ES-I3 (cell line): ENCODE results near the gene ZNF492.
"Not testable (repeated sequence)": the region's sequence is repeated elsewhere in the genome, so short reads cannot be mapped to it uniquely, and the experiment has no call there.

Source experiments
- H3K36me3 ChIP-seq: 2 replicates; pipeline ENCODE4 v1.6.1; 2013; ENCODE audit warnings: mild to moderate bottlenecking, low read length, control low read depth, moderate library complexity; ENCODE audit not compliant: insufficient read depth
- H3K4me1 ChIP-seq: 2 replicates; pipeline ENCODE4 v1.6.1; 2013; ENCODE audit warnings: mild to moderate bottlenecking, control low read depth, low read length; ENCODE audit not compliant: insufficient read depth
- H3K9ac ChIP-seq: 2 replicates; pipeline ENCODE4 v1.6.1; 2013; ENCODE audit warnings: low read depth, mild to moderate bottlenecking, low read length, moderate library complexity
- H3K9me3 ChIP-seq: 2 replicates; pipeline ENCODE4 v1.6.1; 2013; ENCODE audit warnings: mild to moderate bottlenecking, low read length, moderate library complexity; ENCODE audit not compliant: control insufficient read depth, insufficient read depth

ZNF492 gene

GRCh38 chr19:22633706-22634449 is at the start of gene ZNF492:
TSS of gene ZNF492 (plus strand) at chr19:22634324. CDS start at chr19:22653400, 19,076 bp downstream.
- H3K36me3 ChIP-seq, H3K9me3 ChIP-seq, H3K9ac ChIP-seq, H3K4me1 ChIP-seq: not testable (repeated sequence)

- no peaks in the 10 kb centered on the region for H3K9me3 ChIP-seq
- H3K9ac ChIP-seq = no peak overlapping the region
- H3K36me3 ChIP-seq = no peaks in the 10 kb centered on the region
- H3K4me1 ChIP-seq = no peaks in the 10 kb centered on the region
These were observed 38.7 kb upstream of the ZNF492 start for GRCh38 chr19:22595422-22595821.

GRCh38 chr19:22595918-22596341 is 38.2 kb upstream of the ZNF492 start:
- H3K9me3 ChIP-seq = no peaks in the 10 kb centered on the region
- H3K4me1 ChIP-seq = no peaks in the 10 kb centered on the region
- H3K36me3 ChIP-seq = no peaks in the 10 kb centered on the region
- H3K9ac ChIP-seq = no peak overlapping the region

GRCh38 chr19:22600690-22601648 is 33.2 kb upstream of the ZNF492 start:
- no peak overlapping the region for H3K9ac ChIP-seq
- H3K4me1 ChIP-seq = no peaks in the 10 kb centered on the region
- H3K36me3 ChIP-seq = no peaks in the 10 kb centered on the region
- H3K9me3 ChIP-seq = no peaks in the 10 kb centered on the region

GRCh38 chr19:22601906-22602630 is 32.1 kb upstream of the ZNF492 start:
- H3K9ac ChIP-seq = no peak overlapping the region
- no peaks in the 10 kb centered on the region for H3K36me3 ChIP-seq
- no peaks in the 10 kb centered on the region for H3K4me1 ChIP-seq
- H3K9me3 ChIP-seq = no peaks in the 10 kb centered on the region

GRCh38 chr19:22602631-22603272 is 31.4 kb upstream of the ZNF492 start:
- no peaks in the 10 kb centered on the region for H3K9me3 ChIP-seq

GRCh38 chr19:22603518-22604440 is 30.3 kb upstream of the ZNF492 start:
- H3K4me1 ChIP-seq = no peaks in the 10 kb centered on the region
- no peaks in the 10 kb centered on the region for H3K9me3 ChIP-seq
- no peak overlapping the region for H3K9ac ChIP-seq
- no peaks in the 10 kb centered on the region for H3K36me3 ChIP-seq

More at GRCh38 chr19:22602631-22603272, 31.4 kb upstream of the ZNF492 start:
- no peaks in the 10 kb centered on the region for H3K36me3 ChIP-seq
- H3K4me1 ChIP-seq = no peaks in the 10 kb centered on the region
- no peak overlapping the region for H3K9ac ChIP-seq

- H3K9ac ChIP-seq = no peak overlapping the region
- H3K9me3 ChIP-seq = no peaks in the 10 kb centered on the region
- no peaks in the 10 kb centered on the region for H3K4me1 ChIP-seq
- no peaks in the 10 kb centered on the region for H3K36me3 ChIP-seq
These were observed 29.4 kb upstream of the ZNF492 start for GRCh38 chr19:22604571-22605274.

GRCh38 chr19:22605275-22606211 is 28.6 kb upstream of the ZNF492 start:
- no peaks in the 10 kb centered on the region for H3K9me3 ChIP-seq
- no peaks in the 10 kb centered on the region for H3K36me3 ChIP-seq

GRCh38 chr19:22606212-22606553 is 27.9 kb upstream of the ZNF492 start:
- no peaks in the 10 kb centered on the region for H3K9me3 ChIP-seq
- no peaks in the 10 kb centered on the region for H3K36me3 ChIP-seq
- H3K9ac ChIP-seq = no peak overlapping the region
- H3K4me1 ChIP-seq = no peaks in the 10 kb centered on the region

More at GRCh38 chr19:22605275-22606211, 28.6 kb upstream of the ZNF492 start:
- Histone ChIP-seq H3K9ac (no peak overlapping the region), H3K4me1 (no peaks in the 10 kb centered on the region)

GRCh38 chr19:22606954-22607652 is 27.0 kb upstream of the ZNF492 start:
- H3K9me3 ChIP-seq = no peaks in the 10 kb centered on the region
- no peaks in the 10 kb centered on the region for H3K36me3 ChIP-seq
- no peaks in the 10 kb centered on the region for H3K4me1 ChIP-seq
- H3K9ac ChIP-seq = no peak overlapping the region
